ENCODE measurements around the gene SLAMF8.

Gene SLAMF8

GRCh38 chr1:159853417-159854115, 26.9 kb downstream of the SLAMF8 start:
- H3K4me3 ChIP-seq (replicated peaks in 1 of 2; ENCODE audit: low read depth in 2 of 2, low read length in 2 of 2): peak overlapping the region; percentile 64 to 68
- peak; percentile 26 to 61 for DNase-seq (ENCODE audit: low read depth in 2 of 2)
- TF ChIP-seq CTCF (IDR thresholded peaks at IDR 0.05; ENCODE audit: low read depth, low read length): no peak

GRCh38 chr1:159854116-159854692, 27.5 kb downstream of the SLAMF8 start:
- peak; percentile 54 to 69 for DNase-seq (ENCODE audit: low read depth in 2 of 2)
- TF ChIP-seq CTCF (IDR thresholded peaks at IDR 0.05; ENCODE audit: low read depth, low read length): no peak

GRCh38 chr1:159854693-159855192, 28.1 kb downstream of the SLAMF8 start:
- H3K4me3 ChIP-seq (replicated peaks in 1 of 2; ENCODE audit: low read depth in 2 of 2, low read length in 2 of 2): peak overlapping the region; percentile 64 to 68
- TF ChIP-seq CTCF (IDR thresholded peaks at IDR 0.05; ENCODE audit: low read depth, low read length): no peak
- peak; percentile 86 to 92 for DNase-seq (ENCODE audit: low read depth in 2 of 2)

More at GRCh38 chr1:159854116-159854692, 27.5 kb downstream of the SLAMF8 start:
- H3K4me3 ChIP-seq (replicated peaks in 1 of 2; ENCODE audit: low read depth in 2 of 2, low read length in 2 of 2): peak overlapping the region; percentile 64 to 68

- no peak for DNase-seq (ENCODE audit: low read depth in 2 of 2)
- H3K4me3 ChIP-seq (replicated peaks in 1 of 2; ENCODE audit: low read depth in 2 of 2, low read length in 2 of 2): peak overlapping the region in 1 of 2 donors; percentile 64
- no peak for TF ChIP-seq CTCF (IDR thresholded peaks at IDR 0.05; ENCODE audit: low read depth, low read length)
These were observed 29.0 kb downstream of the SLAMF8 start for GRCh38 chr1:159855709-159856108.

GRCh38 chr1:159856576-159856975, 29.9 kb downstream of the SLAMF8 start:
- DNase-seq (ENCODE audit: low read depth in 2 of 2): no peak
- no peak for TF ChIP-seq CTCF (IDR thresholded peaks at IDR 0.05; ENCODE audit: low read depth, low read length)

GRCh38 chr1:159857889-159858288, 31.2 kb downstream of the SLAMF8 start:
- no peak overlapping the region for H3K4me3 ChIP-seq (replicated peaks in 1 of 2; ENCODE audit: low read depth in 2 of 2, low read length in 2 of 2)
- no peak for DNase-seq (ENCODE audit: low read depth in 2 of 2)
- no peak for TF ChIP-seq CTCF (IDR thresholded peaks at IDR 0.05; ENCODE audit: low read depth, low read length)

More at GRCh38 chr1:159856576-159856975, 29.9 kb downstream of the SLAMF8 start:
- H3K4me3 ChIP-seq (replicated peaks in 1 of 2; ENCODE audit: low read depth in 2 of 2, low read length in 2 of 2): no peak overlapping the region

Data from cardiac fibroblast (primary cell).